Measurements from ENCODE around the gene CAPZA1. TPM values are rescaled to one million over a fixed set of nuclear protein-coding genes. Genes with fewer than 3 reads are reported as not detected.
A peak's percentile ranks its signal among the peaks of the same experiment; 100 is the strongest.

Gene CAPZA1
- total and polyA plus RNA-seq, 10 of the 15 experiments (the other 5 are each of a cell fraction or from before 2014, with no cell fraction given), result 187 to 886 (median 278) TPM

DNA sequence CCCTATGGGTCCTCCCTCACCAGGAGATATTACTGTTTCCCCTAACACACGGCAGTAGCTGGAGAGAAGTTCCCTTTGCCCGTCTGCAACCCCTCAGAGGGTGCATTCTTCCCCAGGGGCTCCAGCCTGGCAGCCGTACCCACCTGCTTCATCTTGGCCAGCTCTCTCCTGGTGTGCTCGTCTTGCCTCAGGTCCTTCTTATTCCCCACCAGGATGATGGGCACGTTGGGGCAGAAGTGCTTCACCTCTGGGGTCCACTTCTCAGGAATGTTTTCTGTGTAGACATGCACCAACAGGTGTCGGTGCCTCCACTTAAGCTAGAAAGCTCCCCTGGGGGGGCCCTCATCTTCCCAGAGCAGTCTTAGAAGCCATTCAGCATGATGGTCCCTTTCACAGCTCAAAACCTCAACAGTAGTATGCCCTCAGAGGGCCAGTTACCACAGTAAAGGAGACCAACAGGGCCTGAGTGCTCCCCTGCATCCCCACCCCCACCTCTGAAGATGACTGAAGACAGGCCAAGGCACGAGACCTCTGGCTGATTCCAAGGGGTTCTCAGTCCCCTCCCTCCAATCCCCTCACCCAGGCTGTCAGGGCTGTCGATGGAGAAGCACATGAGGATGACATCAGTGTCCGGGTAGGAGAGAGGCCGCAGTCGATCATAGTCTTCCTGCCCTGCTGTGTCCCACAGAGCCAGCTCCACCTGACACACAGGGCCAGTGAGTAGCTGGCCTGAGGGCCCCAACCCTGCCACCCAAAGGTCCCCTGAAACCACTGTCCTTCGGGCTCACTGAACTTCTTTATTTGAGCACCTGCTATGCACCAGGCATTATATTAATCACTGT is 83.0 kb downstream of the CAPZA1 start:
- RAD21 ChIA-PET (ENCODE audit: unreplicated experiment), result interaction anchor here (2.7 to 4.1 kb wide), 3 partner anchors 12 to 28 kb away, joined by 14 to 42 read pairs (median 22); partner anchors contain the start of genes MOV10 and PPM1J
- WGBS (ENCODE audit: insufficient coverage, insufficient replicate concordance, low lambda C conversion rate, missing lambda C conversion rate), result 82% methylated on average over 12 of the region's 12 CpGs
- Histone ChIP-seq H4K20me1 (ENCODE audit: control insufficient read depth, insufficient read depth) (no peaks in the 10 kb centered on the region), H3K4me3 (no peak overlapping the region), H3K79me2 (ENCODE audit: control insufficient read depth, insufficient read depth, low read length) (peaks cover 33% of the 10 kb centered on the region), H3K4me1 (ENCODE audit: control insufficient read depth, insufficient read depth, low read length) (peaks cover 36% of the 10 kb centered on the region), H3K9me3 (replicated peaks; ENCODE audit: control insufficient read depth, insufficient read depth, low read length) (no peaks in the 10 kb centered on the region), H3K27ac (ENCODE audit: control insufficient read depth, insufficient read depth) (no peak overlapping the region), H3K9ac (ENCODE audit: control insufficient read depth, insufficient read depth, low read length) (no peak overlapping the region), H3K4me2 (ENCODE audit: control insufficient read depth, insufficient read depth) (no peak overlapping the region), H3K36me3 (ENCODE audit: control insufficient read depth in 2 of 2, insufficient read depth in 2 of 2, low read length in 1 of 2) (peaks cover 0 to 17% of the 10 kb centered on the region in 2 experiments; a peak in 3 of 4 replicates), H3K27me3 (replicated peaks in 1 of 2; ENCODE audit: control insufficient read depth in 2 of 2, insufficient read depth in 2 of 2, low read length in 1 of 2) (no peaks in the 10 kb centered on the region), H2AFZ (ENCODE audit: control insufficient read depth, low read depth, low read length) (no peak overlapping the region)
- intact Hi-C loops (cut with micrococcal nuclease; ENCODE audit: unreplicated experiment), result no loop called here
- SMC1A ChIA-PET (ENCODE audit: uncharacterized antibody, unreplicated experiment), result interaction anchor here (0.6 to 4.0 kb wide), 6 partner anchors 24 to 311 kb away, joined by 3 to 28 read pairs (median 4); partner anchors contain the start of gene MOV10
- in situ Hi-C loops (cut with MboI), result no loop called here
- no peak for DNase-seq (ENCODE audit: low read depth, low spot score)
- TF ChIP-seq CREB1 (IDR thresholded peaks at IDR 0.05; ENCODE audit: low read depth), result peak; percentile 15; the same call in 1 of the 2 replicates
- TF ChIP-seq POLR2A (IDR thresholded peaks at IDR 0.05; ENCODE audit: low read depth, low read length), result 0 out of 2 replicates have a peak, but pooled peaks have one; percentile 39
- TF ChIP-seq ZNF622 (IDR thresholded peaks at IDR 0.05), result no peak
- TSS peak; percentile 15 for BruUV-seq (replicated peaks)
- no peak for ATAC-seq
- FAIRE-seq, result no peak
- CTCF ChIA-PET, result interaction anchor here (0.9 to 5.6 kb wide), 6 partner anchors 13 to 311 kb away, joined by 3 to 48 read pairs (median 3); partner anchors contain the start of gene PPM1J
- POLR2A ChIA-PET, result interaction anchor here (0.6 to 3.6 kb wide), 5 partner anchors 28 to 84 kb away, joined by 3 to 26 read pairs (median 4); partner anchors contain the start of genes CAPZA1, MOV10 and ST7L

DNA sequence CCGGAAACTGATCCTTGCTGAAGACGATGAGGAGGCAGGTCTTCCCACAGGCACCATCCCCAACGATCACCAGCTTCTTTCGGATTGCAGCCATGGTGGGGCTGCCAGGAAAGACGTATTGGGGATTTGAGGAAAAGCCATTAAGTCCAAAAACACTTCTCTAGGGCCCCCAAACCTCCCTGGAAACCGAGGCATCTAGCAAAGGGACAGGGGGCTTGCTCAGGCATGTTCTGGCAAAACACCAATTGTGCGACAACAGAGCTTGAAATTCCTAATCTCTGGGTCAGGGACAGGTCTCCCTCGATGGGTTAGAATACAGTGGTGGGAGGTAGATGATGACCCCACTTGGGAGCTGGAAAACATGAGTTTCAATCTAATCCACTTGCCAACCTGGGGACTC is 84.1 kb downstream of the CAPZA1 start:
- ChIA-PET POLR2A (interaction anchor here (1.2 to 3.6 kb wide), 6 partner anchors 19 to 312 kb away, joined by 3 to 26 read pairs (median 6); partner anchors contain the start of genes CAPZA1, MOV10 and ST7L), RAD21 (ENCODE audit: unreplicated experiment) (interaction anchor here (1.1 to 4.1 kb wide), 10 partner anchors 11 to 312 kb away, joined by 3 to 42 read pairs (median 12); partner anchors contain the start of genes CTTNBP2NL, MOV10 and PPM1J), CTCF (interaction anchor here (0.6 to 5.6 kb wide), 9 partner anchors 12 to 369 kb away, joined by 3 to 48 read pairs (median 7); partner anchors contain the start of genes LRIG2, MOV10 and PPM1J), SMC1A (ENCODE audit: uncharacterized antibody, unreplicated experiment) (interaction anchor here (0.5 to 4.0 kb wide), 14 partner anchors 12 to 312 kb away, joined by 3 to 28 read pairs (median 6); partner anchors contain the start of genes MOV10 and PPM1J)
- in situ Hi-C loops (cut with MboI) (no loop called here), intact Hi-C loops (cut with micrococcal nuclease; ENCODE audit: unreplicated experiment) (no loop called here)
- FAIRE-seq, result no peak
- peak overlapping the region; percentile 68; the same call in 1 of the 2 replicates for H3K4me3 ChIP-seq
- peak overlapping the region; percentile 81 for H3K27ac ChIP-seq (ENCODE audit: control insufficient read depth, insufficient read depth)
- BruUV-seq (replicated peaks), result TSS peak; percentile 37
- no peaks in the 10 kb centered on the region for H3K9me3 ChIP-seq (replicated peaks; ENCODE audit: control insufficient read depth, insufficient read depth, low read length)
- H3K9ac ChIP-seq (ENCODE audit: control insufficient read depth, insufficient read depth, low read length), result no peak overlapping the region
- no peaks in the 10 kb centered on the region for H3K27me3 ChIP-seq (replicated peaks in 1 of 2; ENCODE audit: control insufficient read depth in 2 of 2, insufficient read depth in 2 of 2, low read length in 1 of 2)
- WGBS (ENCODE audit: insufficient coverage, insufficient replicate concordance, low lambda C conversion rate, missing lambda C conversion rate), result 82% methylated on average over 8 of the region's 8 CpGs
- ATAC-seq, result no peak
- peaks cover 0 to 15% of the 10 kb centered on the region in 2 experiments; a peak in 3 of 4 replicates for H3K36me3 ChIP-seq (ENCODE audit: control insufficient read depth in 2 of 2, insufficient read depth in 2 of 2, low read length in 1 of 2)
- H3K4me1 ChIP-seq (ENCODE audit: control insufficient read depth, insufficient read depth, low read length), result peaks cover 37% of the 10 kb centered on the region
- TF ChIP-seq SMC3 (IDR thresholded peaks at IDR 0.05; ENCODE audit: borderline replicate concordance, low read length) (no peak), EZH2 (IDR thresholded peaks at IDR 0.05; ENCODE audit: borderline replicate concordance, control insufficient read depth, low read depth, low read length) (no peak)
- H3K4me2 ChIP-seq (ENCODE audit: control insufficient read depth, insufficient read depth), result peak overlapping the region; percentile 96
- no peaks in the 10 kb centered on the region for H4K20me1 ChIP-seq (ENCODE audit: control insufficient read depth, insufficient read depth)
- no peak for DNase-seq (ENCODE audit: low read depth, low spot score)
- H2AFZ ChIP-seq (ENCODE audit: control insufficient read depth, low read depth, low read length), result no peak overlapping the region
- peaks cover 33% of the 10 kb centered on the region for H3K79me2 ChIP-seq (ENCODE audit: control insufficient read depth, insufficient read depth, low read length)
